HEK293 (cell line): ENCODE measurements around the gene FHIT.

Experiments
- CTCF ChIA-PET: fragments of 350-600 bp; formaldehyde crosslinking; extraction: SDS; loops from one replicate; lab custom pipeline; 2021; ENCODE audit warnings: antibody characterized with exemption; lab: Yijun Ruan, JAX
- POLR2A ChIA-PET: fragments of 300-600 bp; formaldehyde crosslinking; extraction: SDS; loops from one replicate; lab custom pipeline; 2020; ENCODE audit warnings: antibody characterized with exemption, inconsistent platforms; lab: Yijun Ruan, JAX
- H3K27ac ChIP-seq: fragments of 200-500 bp; sonication (Bioruptor generic); 2 replicates; pipeline ENCODE4 v1.5.1; 2014; ENCODE audit warnings: low read depth, low read length, control low read depth, inconsistent platforms; ENCODE audit errors: extremely low read depth
- H3K36me3 ChIP-seq, 2 experiments: fragments of 200-500 bp in 1 of 2; sonication (Bioruptor generic) in 1 of 2; 1 replicate in 1 of 2; 2 replicates in 1 of 2; pipeline ENCODE4 v1.5.1; 2014 to 2017; ENCODE audit warnings: inconsistent platforms in 2 of 2, low read length in 2 of 2; ENCODE audit not compliant: control insufficient read depth in 2 of 2, insufficient read depth in 1 of 2
- H3K4me1 ChIP-seq: fragments of 200-500 bp; sonication (Bioruptor generic); 2 replicates; pipeline ENCODE4 v1.5.1; 2014; ENCODE audit warnings: mild to moderate bottlenecking, low read length, inconsistent platforms; ENCODE audit not compliant: control insufficient read depth, insufficient read depth
- H3K4me3 ChIP-seq: 2 replicates; pipeline ENCODE4 v1.5.1; 2011; ENCODE audit warnings: low read depth, mild to moderate bottlenecking, control low read depth, low read length, moderate library complexity
- H3K9me3 ChIP-seq: fragments of 200-500 bp; sonication (Bioruptor generic); 2 replicates; pipeline ENCODE4 v1.5.1; 2014; ENCODE audit warnings: low read depth, low read length, inconsistent platforms; ENCODE audit not compliant: control insufficient read depth, insufficient read depth
- BCL6B ChIP-seq: fragments of 450-650 bp; formaldehyde crosslinking; IDR thresholded peaks from 2 replicates; pipeline ENCODE4 v1.5.1; 2017; ENCODE audit warnings: missing biosample characterization, missing genetic modification characterization
- GLI4 ChIP-seq: fragments of 450-650 bp; formaldehyde crosslinking; IDR thresholded peaks from 2 replicates; pipeline ENCODE4 v1.5.1; 2016; ENCODE audit warnings: missing biosample characterization, missing genetic modification characterization
- KLF7 ChIP-seq: fragments of 450-650 bp; formaldehyde crosslinking; IDR thresholded peaks from 2 replicates; pipeline ENCODE4 v1.5.1; 2016; ENCODE audit warnings: missing biosample characterization, missing genetic modification characterization, borderline replicate concordance
- MYNN ChIP-seq: fragments of 450-650 bp; formaldehyde crosslinking; IDR thresholded peaks from 2 replicates; pipeline ENCODE4 v1.5.1; 2016; ENCODE audit warnings: missing biosample characterization, missing genetic modification characterization, borderline replicate concordance
- TSHZ1 ChIP-seq: fragments of 450-650 bp; formaldehyde crosslinking; IDR thresholded peaks from 2 replicates; pipeline ENCODE4 v1.5.1; 2016; ENCODE audit warnings: missing biosample characterization, missing genetic modification characterization, borderline replicate concordance
- ZNF138 ChIP-seq: fragments of 450-650 bp; formaldehyde crosslinking; IDR thresholded peaks from 2 replicates; pipeline ENCODE4 v1.5.1; 2016; ENCODE audit warnings: missing biosample characterization, missing genetic modification characterization, borderline replicate concordance
- ZNF18 ChIP-seq: fragments of 450-650 bp; formaldehyde crosslinking; IDR thresholded peaks from 2 replicates; pipeline ENCODE4 v1.5.1; 2016; ENCODE audit warnings: missing biosample characterization, missing genetic modification characterization
- ZNF184 ChIP-seq: fragments of 450-650 bp; IDR thresholded peaks from 2 replicates; pipeline ENCODE4 v1.5.1; 2018; ENCODE audit warnings: missing biosample characterization, mild to moderate bottlenecking, missing genetic modification characterization
- ZNF266 ChIP-seq: fragments of 450-650 bp; formaldehyde crosslinking; IDR thresholded peaks from 2 replicates; pipeline ENCODE4 v1.5.1; 2016; ENCODE audit warnings: missing biosample characterization, missing genetic modification characterization, low read depth
- ZNF280C ChIP-seq: fragments of 450-650 bp; formaldehyde crosslinking; IDR thresholded peaks from 2 replicates; pipeline ENCODE4 v1.5.1; 2016; ENCODE audit warnings: missing biosample characterization, missing genetic modification characterization
- ZNF292 ChIP-seq: fragments of 450-650 bp; formaldehyde crosslinking; IDR thresholded peaks from 2 replicates; pipeline ENCODE4 v1.5.1; 2016; ENCODE audit warnings: low read depth, missing biosample characterization, missing genetic modification characterization, borderline replicate concordance
- ZNF335 ChIP-seq: fragments of 450-650 bp; formaldehyde crosslinking; conservative IDR thresholded peaks from 2 replicates; pipeline ENCODE4 v1.5.1; 2016; ENCODE audit warnings: missing biosample characterization, missing genetic modification characterization
- ZNF350 ChIP-seq: fragments of 450-650 bp; formaldehyde crosslinking; IDR thresholded peaks from 2 replicates; pipeline ENCODE4 v1.5.0; 2017; ENCODE audit warnings: missing biosample characterization, mild to moderate bottlenecking, missing genetic modification characterization
- ZNF433 ChIP-seq: fragments of 450-650 bp; formaldehyde crosslinking; IDR thresholded peaks from 2 replicates; pipeline ENCODE4 v1.5.1; 2016; ENCODE audit warnings: missing biosample characterization, missing genetic modification characterization, low read depth
- ZNF488 ChIP-seq: fragments of 450-650 bp; formaldehyde crosslinking; IDR thresholded peaks from 2 replicates; pipeline ENCODE4 v1.5.1; 2016; ENCODE audit warnings: missing biosample characterization, missing genetic modification characterization
- ZNF510 ChIP-seq: fragments of 450-650 bp; formaldehyde crosslinking; IDR thresholded peaks from 2 replicates; pipeline ENCODE4 v1.5.1; 2018; ENCODE audit warnings: mild to moderate bottlenecking, missing genetic modification characterization, missing biosample characterization; ENCODE audit not compliant: insufficient replicate concordance
- ZNF529 ChIP-seq: fragments of 450-650 bp; formaldehyde crosslinking; IDR thresholded peaks from 2 replicates; pipeline ENCODE4 v1.5.1; 2017; ENCODE audit warnings: missing genetic modification characterization, missing biosample characterization; ENCODE audit not compliant: insufficient replicate concordance
- ZNF549 ChIP-seq: fragments of 450-650 bp; IDR thresholded peaks from 2 replicates; pipeline ENCODE4 v1.5.1; 2018; ENCODE audit warnings: missing biosample characterization, missing genetic modification characterization, mild to moderate bottlenecking, inconsistent platforms, moderate library complexity
- ZNF626 ChIP-seq: fragments of 450-650 bp; sonication (Bioruptor Pico); formaldehyde crosslinking; IDR thresholded peaks from 2 replicates; pipeline ENCODE4 v1.5.1; 2018; ENCODE audit warnings: missing biosample characterization, missing genetic modification characterization, inconsistent platforms
- ZNF843 ChIP-seq: fragments of 450-650 bp; formaldehyde crosslinking; IDR thresholded peaks from 2 replicates; pipeline ENCODE4 v1.5.1; 2016; ENCODE audit warnings: missing biosample characterization, missing genetic modification characterization

The FHIT gene

GRCh38 chr3:60884005-60884404 lies 367.2 kb downstream of the FHIT start:
- ChIA-PET CTCF (no interaction called here), POLR2A (no interaction called here)
- TF ChIP-seq ZNF335 (tag by site-specific recombination), result no peak
- no peak for TF ChIP-seq TSHZ1 (tag by site-specific recombination)
- no peak for TF ChIP-seq ZNF549
- TF ChIP-seq ZNF184, result peak; percentile 93
- no peak for TF ChIP-seq ZNF18 (tag by site-specific recombination)
- no peak for TF ChIP-seq ZNF626 (tag by site-specific recombination)
- Histone ChIP-seq H3K4me3 (no peak overlapping the region), H3K9me3 (no peaks in the 10 kb centered on the region), H3K36me3 (no peaks in the 10 kb centered on the region), H3K4me1 (no peaks in the 10 kb centered on the region), H3K27ac (no peak overlapping the region)

GRCh38 chr3:60877188-60877587 lies 374.1 kb downstream of the FHIT start:
- H3K27ac ChIP-seq, result no peak overlapping the region
- H3K36me3 ChIP-seq, result no peaks in the 10 kb centered on the region
- TF ChIP-seq ZNF266 (tag by site-specific recombination) (no peak), ZNF488 (no peak), ZNF843 (tag by site-specific recombination) (no peak), ZNF292 (tag by site-specific recombination) (no peak), ZNF280C (tag by site-specific recombination) (no peak), KLF7 (tag by site-specific recombination) (no peak), ZNF138 (tag by site-specific recombination) (no peak), GLI4 (tag by site-specific recombination) (no peak), ZNF350 (no peak), ZNF433 (no peak), ZNF529 (tag by site-specific recombination) (no peak), BCL6B (tag by site-specific recombination) (no peak), ZNF510 (no peak), MYNN (tag by site-specific recombination) (no peak)
- CTCF ChIA-PET, result interaction anchor here (0.6 kb wide), 1 partner anchor 21 kb away, joined by 3 read pairs; no protein-coding TSS in a partner anchor
- POLR2A ChIA-PET, result no interaction called here
- no peak overlapping the region for H3K4me3 ChIP-seq
- no peaks in the 10 kb centered on the region for H3K4me1 ChIP-seq
- no peaks in the 10 kb centered on the region for H3K9me3 ChIP-seq
